HepG2 (cell line): ENCODE data around the gene LDLRAD4. TPM values are rescaled to one million over a fixed set of nuclear protein-coding genes. Genes with fewer than 3 reads are reported as not detected.

Experiments used
- ATAC-seq: fragments of 200-7000 bp; cut with Tn5 transposase; 3 replicates; pipeline ENCODE4 v1.9.1; 2020; ENCODE audit warnings: mild to moderate bottlenecking, moderate library complexity
- BruUV-seq: library from RNA; stranded (reverse); fragments of 400-500 nt; replicated peaks from 2 replicates; lab custom pipeline; 2021; lab: Mats Ljungman, UMichigan
- CTCF ChIA-PET: fragments of 300-600 bp; formaldehyde crosslinking; extraction: SDS; loops from one replicate; lab custom pipeline; 2021; ENCODE audit warnings: low total read pairs, inconsistent platforms, low intra/inter-chr PET ratio; lab: Yijun Ruan, JAX
- POLR2A ChIA-PET: fragments of 350-600 bp; sonication (Branson Sonifier 250); formaldehyde crosslinking; loops from one replicate; lab custom pipeline; 2020; ENCODE audit warnings: antibody characterized with exemption, inconsistent platforms; lab: Yijun Ruan, JAX
- DNase-seq: peaks from one replicate; pipeline ENCODE4 v3.0.0-alpha.2; 2015; ENCODE audit warnings: low spot score
- FAIRE-seq: peaks from 3 replicates; lab custom pipeline; 2011; peaks lifted over from hg19 to GRCh38; lab: Jason Lieb, UNC
- H2AFZ ChIP-seq: one replicate; pipeline ENCODE4 v1.6.1; 2011; ENCODE audit warnings: low read length, inconsistent platforms
- H3K27ac ChIP-seq: fragments of 300-600 bp; 3 replicates; pipeline ENCODE4 v1.8.0; 2011; ENCODE audit warnings: mixed run types, mild to moderate bottlenecking, mixed read lengths, low read length, inconsistent platforms; ENCODE audit not compliant: insufficient read depth; ENCODE audit errors: extremely low read length
- H3K27me3 ChIP-seq, 2 experiments: fragments of 200-600 bp in 1 of 2; 2 replicates in 1 of 2; 3 replicates in 1 of 2; pipeline versions ENCODE4 v1.6.0 to v1.8.0; 2011; ENCODE audit warnings: low read length in 2 of 2, mild to moderate bottlenecking in 2 of 2, moderate library complexity in 2 of 2, inconsistent platforms in 1 of 2; ENCODE audit not compliant: insufficient read depth in 2 of 2, control insufficient read depth in 1 of 2
- H3K36me3 ChIP-seq, 2 experiments: fragments of 200-600 bp in 1 of 2; replicated peaks in 1 of 2; 2 replicates in 1 of 2; 3 replicates in 1 of 2; pipeline versions ENCODE4 v1.5.1 to v1.8.0; 2011; ENCODE audit warnings: low read length in 2 of 2, inconsistent platforms in 1 of 2; ENCODE audit not compliant: insufficient read depth in 2 of 2, control insufficient read depth in 1 of 2
- H3K4me1 ChIP-seq: 2 replicates; pipeline ENCODE4 v1.5.1; 2012; ENCODE audit warnings: low read length, inconsistent platforms; ENCODE audit not compliant: insufficient read depth
- H3K4me2 ChIP-seq: 2 replicates; pipeline ENCODE4 v1.6.0; 2011; ENCODE audit warnings: low read depth, low read length, inconsistent platforms
- H3K4me3 ChIP-seq, 3 experiments: fragments of 200-600 bp in 1 of 3; sonication (generic), shearing (Covaris generic) in 1 of 3; replicated peaks in 1 of 3; 2 replicates each; pipeline ENCODE4 v1.5.1; 2011 to 2016; ENCODE audit warnings: low read length in 3 of 3, inconsistent platforms in 2 of 3, low read depth in 2 of 3, mild to moderate bottlenecking in 2 of 3, control low read depth in 1 of 3, mixed read lengths in 1 of 3; ENCODE audit not compliant: insufficient read depth in 1 of 3
- H3K79me2 ChIP-seq: one replicate; pipeline ENCODE4 v1.6.1; 2011; ENCODE audit warnings: low read length, inconsistent platforms; ENCODE audit not compliant: insufficient read depth
- H3K9ac ChIP-seq: 2 replicates; pipeline ENCODE4 v1.6.0; 2011; ENCODE audit warnings: mild to moderate bottlenecking, low read depth, low read length, inconsistent platforms; ENCODE audit not compliant: insufficient read depth
- H3K9me3 ChIP-seq: 2 replicates; pipeline ENCODE4 v1.5.1; 2012; ENCODE audit warnings: mild to moderate bottlenecking, low read length
- H4K20me1 ChIP-seq: 2 replicates; pipeline ENCODE4 v1.6.0; 2011; ENCODE audit warnings: inconsistent platforms, mild to moderate bottlenecking, low read length, moderate library complexity; ENCODE audit not compliant: insufficient read depth
- ATF2 ChIP-seq: sonication (generic); formaldehyde crosslinking; IDR thresholded peaks from 2 replicates; pipeline ENCODE4 v1.4.0; 2020; ENCODE audit warnings: missing genetic modification reagents
- DZIP1 ChIP-seq: sonication (generic); formaldehyde crosslinking; IDR thresholded peaks from 2 replicates; pipeline ENCODE4 v1.5.0; 2020; ENCODE audit warnings: mild to moderate bottlenecking, missing genetic modification reagents
- MAX ChIP-seq: IDR thresholded peaks from 2 replicates; pipeline ENCODE4 v1.6.1; 2012; ENCODE audit warnings: inconsistent platforms
- PAX8 ChIP-seq: sonication (generic); formaldehyde crosslinking; IDR thresholded peaks from 2 replicates; pipeline ENCODE4 v1.8.0; 2022; ENCODE audit warnings: mild to moderate bottlenecking, missing genetic modification reagents, borderline replicate concordance
- PCBP1 ChIP-seq: fragments of 200-400 bp; formaldehyde crosslinking; IDR thresholded peaks from 2 replicates; pipeline ENCODE4 v1.6.1; 2017; ENCODE audit warnings: mild to moderate bottlenecking, low read depth, low read length, borderline replicate concordance
- SMARCC2 ChIP-seq: fragments of 450-650 bp; IDR thresholded peaks from 2 replicates; pipeline ENCODE4 v1.6.1; 2017; ENCODE audit warnings: antibody characterized with exemption, mild to moderate bottlenecking
- TFDP1 ChIP-seq: IDR thresholded peaks from 2 replicates; pipeline ENCODE4 v1.6.1; 2016; ENCODE audit warnings: missing compliant biosample characterization, missing genetic modification reagents, borderline replicate concordance
- ZNF484 ChIP-seq: sonication (generic); formaldehyde crosslinking; IDR thresholded peaks from 2 replicates; pipeline ENCODE4 v1.5.1; 2020; ENCODE audit warnings: mild to moderate bottlenecking, low read depth, missing genetic modification reagents, borderline replicate concordance
- WGBS: methylation state at CpG from one replicate; pipeline ENCODE4 v1.1.6; 2017; ENCODE audit warnings: low lambda C conversion rate; 5-methylcytosine and 5-hydroxymethylcytosine counted together
- in situ Hi-C: cut with HindIII; loops from 2 replicates; pipeline ENCODE4 v1.10.0; 2017; ENCODE audit warnings: low pct_unique_long_range_greater_than_20kb; ENCODE audit not compliant: extremely low pct_ligation_motif_present
- intact Hi-C: fragments of 100-400 bp; cut with micrococcal nuclease; formaldehyde crosslinking; loops from one replicate; pipeline ENCODE4 v1.10.0; 2022; ENCODE audit not compliant: unreplicated experiment
- polyA plus RNA-seq, 8 experiments: library from polyadenylated mRNA; depleted of rRNA in 3 of 8; stranded (reverse) in 7 of 8; unstranded in 1 of 8; fragments of >200 nt; fragmentation: Illumina TruSeq in 4 of 8; extraction: Trizol in 4 of 8; gene quantifications; 2 replicates each; pipeline versions ENCODE4 v1.2.1 to v1.2.3, GENCODE V29; 2011 to 2016; ENCODE audit warnings: low read depth in 4 of 8, missing spikeins in 1 of 8, mixed read lengths in 1 of 8; ENCODE audit not compliant: insufficient read depth in 1 of 8
- total RNA-seq, 5 experiments: library from RNA; depleted of rRNA; stranded (reverse); fragments of >200 nt; fragmentation: Illumina TruSeq; extraction: Trizol; gene quantifications; 2 replicates each; pipeline ENCODE4 v1.2.3, GENCODE V29; 2016; ENCODE audit warnings: low read depth in 1 of 5

LDLRAD4 gene
- total and polyA plus RNA-seq, 2 of the 13 experiments (the other 11 are each of a cell fraction or from before 2014, with no cell fraction given) = 13.6 to 20.9 TPM

GRCh38 chr18:13231151-13231550 lies 12.6 kb downstream of the LDLRAD4 start:
- Histone ChIP-seq H3K4me3 (no peak overlapping the region), H2AFZ (no peak overlapping the region), H3K27me3 (no peaks in the 10 kb centered on the region), H3K4me1 (peaks cover 25% of the 10 kb centered on the region), H3K36me3 (no peaks in the 10 kb centered on the region; a peak in 1 of 5 replicates), H3K79me2 (peaks cover 2% of the 10 kb centered on the region), H3K9me3 (no peaks in the 10 kb centered on the region), H3K4me2 (no peak overlapping the region), H3K27ac (no peak overlapping the region), H3K9ac (no peak overlapping the region), H4K20me1 (0 out of 2 replicates have a peak, but pooled peaks cover 2% of the 10 kb centered on the region)
- BruUV-seq = no TSS peak
- in situ Hi-C loops (no loop called here), intact Hi-C loops (no loop called here)
- no peak for FAIRE-seq
- WGBS = 91% methylated on average over 17 of the region's 17 CpGs
- DNase-seq = no peak
- ChIA-PET POLR2A (no interaction called here), CTCF (no interaction called here)
- no peak for ATAC-seq
- no peak for TF ChIP-seq ATF2 (CRISPR knock-in tag)
- no peak for TF ChIP-seq MAX
- no peak for TF ChIP-seq PCBP1
- TF ChIP-seq ZNF484 (CRISPR knock-in tag) = no peak
- TF ChIP-seq DZIP1 (CRISPR knock-in tag) = no peak
- no peak for TF ChIP-seq SMARCC2
- TF ChIP-seq TFDP1 = no peak
- TF ChIP-seq PAX8 = no peak
